Keratinocyte (primary cell): ENCODE measurements around the gene PTGS2. TPM values are rescaled to one million over a fixed set of nuclear protein-coding genes. Genes with fewer than 3 reads are reported as not detected.

ENCODE experiments used
- DNase-seq: peaks from one replicate; pipeline ENCODE4 v3.0.0-alpha.2; 2011; ENCODE audit warnings: low read depth, missing footprints, low spot score
- FAIRE-seq: peaks from 2 replicates; lab custom pipeline; 2011; peaks lifted over from hg19 to GRCh38; lab: Jason Lieb, UNC
- H2AFZ ChIP-seq: 2 replicates; pipeline ENCODE4 v1.6.0; 2012; ENCODE audit warnings: low read length, control low read depth, inconsistent platforms; ENCODE audit not compliant: control insufficient read depth
- H3K27ac ChIP-seq: 2 replicates; pipeline ENCODE4 v1.5.1; 2011; ENCODE audit warnings: low read length; ENCODE audit not compliant: control insufficient read depth, insufficient read depth
- H3K27me3 ChIP-seq: 3 replicates; pipeline ENCODE4 v1.6.0; 2011; ENCODE audit warnings: low read length; ENCODE audit not compliant: control insufficient read depth, insufficient read depth; ENCODE audit errors: extremely low read depth
- H3K36me3 ChIP-seq, 2 experiments: 2 replicates in 1 of 2; 3 replicates in 1 of 2; pipeline ENCODE4 v1.5.1; 2011; ENCODE audit warnings: low read length in 2 of 2, mild to moderate bottlenecking in 1 of 2; ENCODE audit not compliant: control insufficient read depth in 2 of 2, insufficient read depth in 2 of 2; ENCODE audit errors: extremely low read depth in 1 of 2
- H3K4me1 ChIP-seq: 3 replicates; pipeline ENCODE4 v1.5.1; 2011; ENCODE audit warnings: low read length; ENCODE audit not compliant: control insufficient read depth, insufficient read depth; ENCODE audit errors: extremely low read depth
- H3K4me2 ChIP-seq: 3 replicates; pipeline ENCODE4 v1.6.0; 2011; ENCODE audit warnings: low read depth, low read length; ENCODE audit not compliant: control insufficient read depth, insufficient read depth; ENCODE audit errors: extremely low read depth
- H3K4me3 ChIP-seq, 3 experiments: fragments of 200-600 bp in 1 of 3; sonication (generic) in 1 of 3; 2 replicates in 2 of 3; 3 replicates in 1 of 3; pipeline ENCODE4 v1.5.1; 2011 to 2016; ENCODE audit warnings: low read length in 3 of 3, mild to moderate bottlenecking in 3 of 3, control low read depth in 2 of 3, inconsistent platforms in 1 of 3, low read depth in 1 of 3, mixed read lengths in 1 of 3, mixed run types in 1 of 3, moderate library complexity in 1 of 3; ENCODE audit not compliant: control insufficient read depth in 2 of 3, insufficient read depth in 2 of 3; ENCODE audit errors: extremely low read depth in 1 of 3
- H3K79me2 ChIP-seq: 2 replicates; pipeline ENCODE4 v1.6.0; 2012; ENCODE audit warnings: low read length; ENCODE audit not compliant: control insufficient read depth, insufficient read depth
- H3K9ac ChIP-seq: 3 replicates; pipeline ENCODE4 v1.6.0; 2011; ENCODE audit warnings: low read length; ENCODE audit not compliant: control insufficient read depth, insufficient read depth; ENCODE audit errors: extremely low read depth
- H3K9me1 ChIP-seq: 3 replicates; pipeline ENCODE4 v1.6.0; 2011; ENCODE audit warnings: low read length; ENCODE audit not compliant: control insufficient read depth, insufficient read depth; ENCODE audit errors: extremely low read depth
- H3K9me3 ChIP-seq: 2 replicates; pipeline ENCODE4 v1.5.1; 2012; ENCODE audit warnings: low read depth, low read length; ENCODE audit not compliant: control insufficient read depth
- H4K20me1 ChIP-seq: 3 replicates; pipeline ENCODE4 v1.6.0; 2011; ENCODE audit warnings: low read length; ENCODE audit not compliant: control insufficient read depth, insufficient read depth; ENCODE audit errors: extremely low read depth
- CTCF ChIP-seq, 3 experiments: IDR thresholded peaks in 1 of 3; conservative IDR thresholded peaks in 1 of 3; optimal IDR thresholded peaks in 1 of 3; 2 replicates in 2 of 3; 3 replicates in 1 of 3; pipeline versions ENCODE3 to v1.5.1; 2011; ENCODE audit warnings: low read length in 3 of 3, mild to moderate bottlenecking in 3 of 3, moderate library complexity in 2 of 3, control low read depth in 1 of 3, inconsistent platforms in 1 of 3; ENCODE audit not compliant: insufficient read depth in 2 of 3; ENCODE audit errors: extremely low read depth in 1 of 3
- EZH2 ChIP-seq: IDR thresholded peaks from one replicate; pipeline ENCODE4 v1.6.1; 2012; ENCODE audit warnings: inconsistent platforms, mild to moderate bottlenecking, low read length, moderate library complexity
- dilution Hi-C: fragments of 300-500 bp; cut with MboI; formaldehyde crosslinking; loops from one replicate; pipeline ENCODE4 v1.7.0; 2020; ENCODE audit warnings: low sequenced_read_pairs; ENCODE audit not compliant: extremely low pct_ligation_motif_present
- polyA plus RNA-seq, 5 experiments: library from polyadenylated mRNA; depleted of rRNA in 3 of 5; stranded (reverse) in 3 of 5; stranded (forward) in 1 of 5; unstranded in 1 of 5; fragments of >200 nt; gene quantifications; 1 replicate in 1 of 5; 2 replicates in 3 of 5; 3 replicates in 1 of 5; pipeline versions ENCODE4 v1.2.1 to v1.2.3, GENCODE V29; 2011 to 2012; ENCODE audit warnings: missing spikeins in 2 of 5, low read depth in 1 of 5, low replicate concordance in 1 of 5

Gene PTGS2
- polyA plus RNA-seq, 1 donor (not counting 4 experiments of a cell fraction or from before 2014, with no cell fraction given) = 117 TPM

- Histone ChIP-seq H3K9ac (no peak overlapping the region), H4K20me1 (no peaks in the 10 kb centered on the region), H2AFZ (peak overlapping the region; percentile 52), H3K4me2 (no peak overlapping the region), H3K4me1 (no peaks in the 10 kb centered on the region), H3K36me3 (no peaks in the 10 kb centered on the region), H3K9me1 (no peaks in the 10 kb centered on the region), H3K27me3 (no peaks in the 10 kb centered on the region), H3K27ac (no peak overlapping the region), H3K9me3 (no peaks in the 10 kb centered on the region), H3K79me2 (no peaks in the 10 kb centered on the region), H3K4me3 (no peak overlapping the region)
- peak; percentile 41 for FAIRE-seq
- TF ChIP-seq EZH2 = no peak
- TF ChIP-seq CTCF (optimal IDR thresholded peaks at IDR 0.05 in 1 of 3, IDR thresholded peaks at IDR 0.05 in 1 of 3, conservative IDR thresholded peaks at IDR 0.05 in 1 of 3; ENCODE audit: extremely low read depth in 1 of 3, insufficient read depth in 2 of 3, low read length in 3 of 3) = no peak
- no peak for DNase-seq
- dilution Hi-C loops = no loop called here
Observed at GRCh38 chr1:186627019-186627418, 53.2 kb downstream of the PTGS2 start.

GRCh38 chr1:186626356-186626932 lies 53.8 kb downstream of the PTGS2 start:
- no peak overlapping the region for H3K27ac ChIP-seq
- no peak overlapping the region for H3K9ac ChIP-seq
- no peak for TF ChIP-seq CTCF (optimal IDR thresholded peaks at IDR 0.05 in 1 of 3, IDR thresholded peaks at IDR 0.05 in 1 of 3, conservative IDR thresholded peaks at IDR 0.05 in 1 of 3; ENCODE audit: extremely low read depth in 1 of 3, insufficient read depth in 2 of 3, low read length in 3 of 3)
- no peak for TF ChIP-seq EZH2
- H2AFZ ChIP-seq = no peak overlapping the region
- H3K79me2 ChIP-seq = no peaks in the 10 kb centered on the region
- no peaks in the 10 kb centered on the region for H3K9me3 ChIP-seq
- dilution Hi-C loops = no loop called here
- H3K27me3 ChIP-seq = no peaks in the 10 kb centered on the region
- no peaks in the 10 kb centered on the region for H3K4me1 ChIP-seq
- H4K20me1 ChIP-seq = no peaks in the 10 kb centered on the region
- H3K36me3 ChIP-seq = no peaks in the 10 kb centered on the region
- H3K4me2 ChIP-seq = no peak overlapping the region
- FAIRE-seq = no peak
- no peak for DNase-seq
- no peaks in the 10 kb centered on the region for H3K9me1 ChIP-seq
- no peak overlapping the region for H3K4me3 ChIP-seq
